Ascending aorta (tissue), 2 donors: Measurements from ENCODE around the gene C15orf39. TPM values are rescaled to one million over a fixed set of nuclear protein-coding genes. Genes with fewer than 3 reads are reported as not detected.
"Not testable (repeated sequence)": the region's sequence is repeated elsewhere in the genome, so short reads cannot be mapped to it uniquely, and the experiment has no call there.

Experiments used
- DNase-seq, 2 donors: peaks; one replicate each; pipeline ENCODE4 v3.0.0-alpha.2; 2019; ENCODE audit warnings: low spot score in 2 of 2
- H3K27ac ChIP-seq, 2 donors: fragments of 200-600 bp; sonication (generic); one replicate each; pipeline ENCODE4 v1.5.1; 2016 to 2017; ENCODE audit warnings: mild to moderate bottlenecking in 1 of 2
- H3K27me3 ChIP-seq: fragments of 200-600 bp; sonication (generic); one replicate; pipeline ENCODE4 v1.5.1; 2017
- H3K36me3 ChIP-seq, 2 donors: fragments of 200-600 bp; sonication (generic); one replicate each; pipeline ENCODE4 v1.5.1; 2016
- H3K4me1 ChIP-seq, 2 donors: fragments of 200-600 bp; sonication (generic); one replicate each; pipeline ENCODE4 v1.5.1; 2016 to 2017; ENCODE audit warnings: mild to moderate bottlenecking in 1 of 2
- H3K4me3 ChIP-seq, 2 donors: fragments of 200-600 bp; sonication (generic); one replicate each; pipeline ENCODE4 v1.5.1; 2016 to 2017; ENCODE audit warnings: mild to moderate bottlenecking in 1 of 2
- H3K9me3 ChIP-seq, 2 donors: fragments of 200-600 bp; sonication (generic); one replicate each; pipeline ENCODE4 v1.5.1; 2016
- intact Hi-C: fragments of 100-400 bp; cut with DNase I; formaldehyde crosslinking; loops from one replicate; pipeline ENCODE4 v1.15.1; 2023
- total RNA-seq: library from RNA; depleted of rRNA; stranded (reverse); fragments of >200 nt; gene quantifications from one replicate; pipeline ENCODE4 v1.1.0, GENCODE V29; 2016
- TF ChIP-seq, protein P1 (sequence below), 3 experiments: fragments of 200-600 bp in 2 of 3; fragments of 450-650 bp in 1 of 3; sonication (generic) in 2 of 3; IDR thresholded peaks; one replicate each; pipeline ENCODE4 v1.5.1; 2016 to 2019; ENCODE audit warnings: antibody characterized with exemption in 3 of 3, mild to moderate bottlenecking in 1 of 3, moderate library complexity in 1 of 3

C15orf39 gene
- total RNA-seq, 1 donor from 2014 or later, result 30.8 TPM

DNA sequence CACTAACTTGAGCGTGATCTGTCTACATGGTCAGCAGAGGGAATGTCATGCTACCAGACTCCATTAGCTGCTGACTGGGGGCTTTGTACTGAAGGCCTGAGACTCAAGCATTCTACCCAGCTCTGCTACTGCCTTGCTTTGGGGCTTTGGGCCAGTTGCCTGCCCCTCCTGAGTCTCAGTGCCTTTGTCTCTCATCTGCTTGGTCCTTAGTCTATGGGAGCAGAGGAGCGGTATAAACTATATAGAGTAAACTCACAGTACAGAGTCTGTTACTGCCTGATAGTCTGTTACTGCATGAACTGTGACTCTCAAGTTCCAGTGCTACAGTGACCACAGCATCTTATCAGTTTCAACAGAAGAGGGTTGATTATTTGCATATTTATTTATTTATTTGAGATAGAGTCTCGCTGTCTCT is 38.5 kb upstream of the C15orf39 start:
- intact Hi-C loops, result no loop called here
- TF ChIP-seq, protein P1, sequence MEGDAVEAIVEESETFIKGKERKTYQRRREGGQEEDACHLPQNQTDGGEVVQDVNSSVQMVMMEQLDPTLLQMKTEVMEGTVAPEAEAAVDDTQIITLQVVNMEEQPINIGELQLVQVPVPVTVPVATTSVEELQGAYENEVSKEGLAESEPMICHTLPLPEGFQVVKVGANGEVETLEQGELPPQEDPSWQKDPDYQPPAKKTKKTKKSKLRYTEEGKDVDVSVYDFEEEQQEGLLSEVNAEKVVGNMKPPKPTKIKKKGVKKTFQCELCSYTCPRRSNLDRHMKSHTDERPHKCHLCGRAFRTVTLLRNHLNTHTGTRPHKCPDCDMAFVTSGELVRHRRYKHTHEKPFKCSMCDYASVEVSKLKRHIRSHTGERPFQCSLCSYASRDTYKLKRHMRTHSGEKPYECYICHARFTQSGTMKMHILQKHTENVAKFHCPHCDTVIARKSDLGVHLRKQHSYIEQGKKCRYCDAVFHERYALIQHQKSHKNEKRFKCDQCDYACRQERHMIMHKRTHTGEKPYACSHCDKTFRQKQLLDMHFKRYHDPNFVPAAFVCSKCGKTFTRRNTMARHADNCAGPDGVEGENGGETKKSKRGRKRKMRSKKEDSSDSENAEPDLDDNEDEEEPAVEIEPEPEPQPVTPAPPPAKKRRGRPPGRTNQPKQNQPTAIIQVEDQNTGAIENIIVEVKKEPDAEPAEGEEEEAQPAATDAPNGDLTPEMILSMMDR (IDR thresholded peaks at IDR 0.05), result no peak
- H3K4me1 ChIP-seq, result no peaks in the 10 kb centered on the region
- H3K27ac ChIP-seq, result no peak overlapping the region
- H3K4me3 ChIP-seq, result no peak overlapping the region
- no peaks in the 10 kb centered on the region for H3K27me3 ChIP-seq
- DNase-seq, result no peak
- no peaks in the 10 kb centered on the region for H3K36me3 ChIP-seq
- H3K9me3 ChIP-seq, result no peaks in the 10 kb centered on the region

DNA sequence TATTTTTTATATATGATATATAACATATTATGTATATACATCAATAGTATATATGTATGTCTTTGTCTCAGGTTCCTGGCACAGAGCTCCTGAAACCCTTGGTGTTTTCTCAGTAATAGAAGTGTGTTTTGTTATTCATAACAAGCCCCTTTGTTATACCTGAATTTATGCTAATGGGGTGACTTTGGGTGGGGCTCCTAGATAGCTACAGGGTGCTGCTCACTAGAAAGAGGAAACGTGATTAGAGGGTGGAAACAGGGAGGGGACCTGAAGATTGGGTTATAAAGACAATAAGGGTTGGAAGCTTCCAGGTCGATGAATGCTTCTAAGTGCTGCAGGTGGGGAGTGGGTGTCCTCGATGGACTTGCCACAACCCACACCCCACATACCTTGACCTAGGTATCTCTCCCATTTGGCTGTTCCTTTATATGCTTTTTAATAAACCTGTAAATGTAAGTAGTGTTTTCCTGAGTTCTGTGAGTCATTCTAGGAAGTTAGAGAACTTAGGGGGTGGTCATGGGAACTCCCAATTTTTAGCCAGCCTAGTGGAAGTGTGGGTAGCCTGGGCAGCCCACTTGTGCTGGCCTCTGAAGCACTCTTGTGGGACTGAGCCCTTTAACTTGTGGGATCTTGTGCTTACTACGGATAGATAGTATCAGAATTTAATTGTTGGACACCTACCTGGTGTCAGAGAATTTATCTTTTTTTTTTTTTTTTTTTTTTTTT is 36.9 kb upstream of the C15orf39 start:
- H3K27me3 ChIP-seq, result no peaks in the 10 kb centered on the region
- intact Hi-C loops, result no loop called here
- TF ChIP-seq, protein P1 (IDR thresholded peaks at IDR 0.05), result no peak
- no peaks in the 10 kb centered on the region for H3K9me3 ChIP-seq
- DNase-seq, result no peak
- no peaks in the 10 kb centered on the region for H3K36me3 ChIP-seq
- no peak overlapping the region for H3K27ac ChIP-seq
- H3K4me1 ChIP-seq, result no peaks in the 10 kb centered on the region
- H3K4me3 ChIP-seq, result no peak overlapping the region

DNA sequence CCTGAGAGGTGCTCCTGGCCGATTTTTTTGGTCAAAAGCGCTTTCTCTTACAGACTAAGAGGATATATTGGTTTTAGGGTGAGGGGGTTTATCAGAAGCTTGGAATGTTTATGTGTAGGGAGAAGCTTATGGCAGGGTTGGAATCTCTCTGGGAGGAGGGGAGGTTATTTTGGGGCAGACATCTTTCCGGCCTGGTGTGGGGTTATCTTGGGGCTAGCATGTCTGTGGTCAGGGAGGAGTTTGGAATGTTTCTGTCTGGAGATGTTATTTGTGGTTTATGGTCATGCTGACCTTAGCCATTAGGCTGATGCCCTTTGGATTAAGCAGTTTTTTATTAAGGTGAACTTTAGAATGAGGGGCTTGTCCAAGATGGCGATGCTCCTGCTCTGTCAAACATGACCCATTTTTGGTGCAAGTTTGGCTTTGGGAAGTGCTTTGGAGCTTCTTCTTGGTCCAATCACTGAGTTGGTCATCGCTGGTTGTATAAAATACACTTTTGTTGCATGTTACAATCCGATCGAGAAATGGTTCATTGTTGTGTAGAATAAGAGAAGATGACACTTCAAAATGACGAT is 35.1 kb upstream of the C15orf39 start:
- H3K4me1 ChIP-seq, intact Hi-C loops, H3K4me3 ChIP-seq, DNase-seq, H3K27me3 ChIP-seq, H3K9me3 ChIP-seq, H3K36me3 ChIP-seq, H3K27ac ChIP-seq: not testable (repeated sequence)

DNA sequence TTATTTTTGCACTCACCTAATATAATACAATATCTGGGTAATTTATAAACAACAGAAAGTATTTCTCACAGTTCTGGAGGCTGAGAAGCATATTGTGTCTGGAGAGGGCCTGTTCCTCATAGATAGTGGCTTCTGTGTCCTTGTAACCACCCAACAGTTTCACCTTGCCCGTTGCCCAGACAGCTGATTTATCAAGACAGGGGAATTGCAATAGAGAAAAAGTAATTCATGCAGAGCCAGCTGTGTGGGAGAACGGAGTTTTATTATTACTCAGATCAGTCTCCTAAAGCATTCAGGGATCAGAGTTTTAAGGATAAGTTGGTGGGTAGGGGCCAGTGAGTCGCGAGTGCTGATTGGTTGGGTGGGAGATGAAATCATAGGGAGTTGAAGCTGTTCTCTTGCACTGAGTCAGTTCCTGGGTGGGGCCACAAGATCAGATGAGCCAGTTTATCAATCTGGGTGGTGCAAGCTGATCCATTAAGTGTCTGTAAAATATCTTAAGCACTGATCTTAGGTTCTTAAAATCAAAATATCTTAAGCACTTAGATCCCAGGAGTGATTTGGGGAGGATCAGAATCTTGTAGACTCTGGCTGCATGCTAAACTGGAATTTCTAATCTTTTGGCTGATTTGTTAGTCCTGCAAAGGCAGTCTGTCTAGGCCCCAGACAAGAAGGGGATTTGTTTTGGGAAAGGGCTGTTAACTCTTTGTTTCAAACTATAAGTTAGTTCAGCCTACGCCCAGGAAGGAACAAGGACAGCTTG is 33.9 kb upstream of the C15orf39 start:
- Histone ChIP-seq H3K36me3 (no peaks in the 10 kb centered on the region), H3K27me3 (no peaks in the 10 kb centered on the region), H3K4me1 (no peaks in the 10 kb centered on the region), H3K27ac (no peak overlapping the region), H3K4me3 (no peak overlapping the region), H3K9me3 (no peaks in the 10 kb centered on the region)
- intact Hi-C loops, result no loop called here
- TF ChIP-seq, protein P1 (IDR thresholded peaks at IDR 0.05), result no peak
- no peak for DNase-seq

DNA sequence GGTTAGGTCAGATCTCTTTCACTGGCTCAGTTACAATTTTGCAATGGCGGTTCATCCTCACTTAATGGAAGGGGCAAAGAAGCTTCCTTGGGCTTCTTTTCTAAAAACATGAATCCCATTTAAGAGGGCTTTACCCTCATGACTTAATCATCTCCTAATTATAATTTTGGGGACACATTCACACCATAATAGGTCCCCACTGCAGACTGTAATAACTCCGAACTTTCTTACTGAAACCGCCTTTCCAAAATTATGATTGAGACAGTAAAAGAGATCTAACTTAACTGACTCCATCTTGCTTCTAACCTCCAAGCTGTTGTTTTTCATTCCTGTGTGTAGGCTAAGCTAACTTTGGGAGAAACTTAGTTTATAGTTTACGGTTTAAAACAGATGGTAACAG is 33.3 kb upstream of the C15orf39 start:
- Histone ChIP-seq H3K4me3 (no peak overlapping the region), H3K27ac (no peak overlapping the region), H3K36me3 (no peaks in the 10 kb centered on the region), H3K9me3 (no peaks in the 10 kb centered on the region), H3K27me3 (no peaks in the 10 kb centered on the region), H3K4me1 (no peaks in the 10 kb centered on the region)
- TF ChIP-seq, protein P1 (IDR thresholded peaks at IDR 0.05), result no peak
- intact Hi-C loops, result no loop called here
- DNase-seq, result no peak

DNA sequence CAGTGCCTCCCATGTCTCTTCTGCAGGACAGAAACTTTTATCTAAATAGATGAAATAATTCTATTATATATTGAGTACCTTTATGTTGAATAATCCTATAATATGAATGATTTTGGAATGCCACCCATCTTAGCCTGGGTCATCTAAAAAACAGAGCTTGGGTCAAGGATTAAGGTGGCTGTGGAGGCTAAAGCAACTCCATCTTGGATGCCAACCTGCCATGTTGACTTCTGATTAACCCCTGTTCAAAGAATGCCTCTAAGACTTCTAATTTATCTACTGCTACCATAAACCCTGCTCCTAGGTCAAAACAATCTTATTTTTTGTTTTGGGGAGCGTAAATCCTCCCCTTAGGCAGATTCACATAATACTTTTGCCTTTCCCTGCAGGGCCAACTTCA is 31.5 kb upstream of the C15orf39 start:
- TF ChIP-seq, protein P1 (IDR thresholded peaks at IDR 0.05), result no peak
- intact Hi-C loops, result no loop called here
- Histone ChIP-seq H3K27me3 (no peaks in the 10 kb centered on the region), H3K4me3 (no peak overlapping the region), H3K4me1 (peaks cover under 1 to 2% of the 10 kb centered on the region in 2 donors), H3K27ac (no peak overlapping the region), H3K36me3 (no peaks in the 10 kb centered on the region), H3K9me3 (no peaks in the 10 kb centered on the region)
- DNase-seq, result no peak
